B cell (primary cell): Measurements from ENCODE around the gene AP4M1. TPM values are rescaled to one million over a fixed set of nuclear protein-coding genes. Genes with fewer than 3 reads are reported as not detected.

Experiments used
- ATAC-seq: fragments of 200-7000 bp; cut with Tn5 transposase; one replicate; pipeline ENCODE4 v1.10.0; 2021; ENCODE audit warnings: low read depth, mild to moderate bottlenecking, moderate number of reproducible peaks, moderate library complexity
- CTCF ChIA-PET: fragments of 350-600 bp; sonication (Branson Sonifier 250); formaldehyde crosslinking; loops from one replicate; lab custom pipeline; 2021; ENCODE audit warnings: antibody characterized with exemption, inconsistent platforms; lab: Charles Lee
- POLR2A ChIA-PET: fragments of 350-600 bp; sonication (Branson Sonifier 250); formaldehyde crosslinking; loops from one replicate; lab custom pipeline; 2021; ENCODE audit warnings: antibody characterized with exemption; lab: Charles Lee
- DNase-seq: peaks from one replicate; pipeline ENCODE4 v3.0.0; 2013
- H2AFZ ChIP-seq: 2 replicates; pipeline ENCODE4 v1.6.1; 2012; ENCODE audit warnings: mild to moderate bottlenecking, low read depth, low read length; ENCODE audit not compliant: insufficient read depth, poor library complexity, severe bottlenecking
- H3K27ac ChIP-seq, 2 donors: 1 replicate in 1 of 2; 2 replicates in 1 of 2; pipeline ENCODE4 v1.5.1; 2012 to 2013; ENCODE audit warnings: low read length in 2 of 2, mild to moderate bottlenecking in 2 of 2, moderate library complexity in 1 of 2
- H3K27me3 ChIP-seq, 4 experiments: fragments of 200-600 bp in 1 of 4; sonication (generic) in 1 of 4; replicated peaks in 1 of 4; 1 replicate in 2 of 4; 2 replicates in 2 of 4; pipeline versions ENCODE4 v1.6.1 to v1.7.0; 2013 to 2016; ENCODE audit warnings: low read length in 3 of 4, mild to moderate bottlenecking in 2 of 4, mixed read lengths in 1 of 4, moderate library complexity in 1 of 4; ENCODE audit not compliant: insufficient read depth in 4 of 4, control insufficient read depth in 3 of 4; ENCODE audit errors: control extremely low read depth in 1 of 4
- H3K36me3 ChIP-seq, 2 experiments: replicated peaks in 1 of 2; 1 replicate in 1 of 2; 2 replicates in 1 of 2; pipeline versions ENCODE4 v1.6.1 to v1.7.1; 2013; ENCODE audit warnings: low read length in 1 of 2; ENCODE audit not compliant: insufficient read depth in 2 of 2, control insufficient read depth in 1 of 2; ENCODE audit errors: control extremely low read depth in 1 of 2, extremely low read depth in 1 of 2
- H3K4me1 ChIP-seq, 2 donors: fragments of 200-600 bp in 1 of 2; sonication (generic) in 1 of 2; 1 replicate in 1 of 2; 2 replicates in 1 of 2; pipeline versions ENCODE4 v1.5.1 to v1.6.1; 2013 to 2017; ENCODE audit warnings: low read length in 2 of 2; ENCODE audit not compliant: control insufficient read depth in 2 of 2, insufficient read depth in 2 of 2
- H3K4me2 ChIP-seq: replicated peaks from 2 replicates; pipeline ENCODE3; 2012; ENCODE audit warnings: mild to moderate bottlenecking, low read depth, low read length; ENCODE audit not compliant: poor library complexity, severe bottlenecking
- H3K4me3 ChIP-seq, 5 experiments: fragments of 200-600 bp in 1 of 5; sonication (generic) in 1 of 5; 1 replicate in 3 of 5; 2 replicates in 2 of 5; pipeline versions ENCODE4 v1.5.1 to v1.7.0; 2011 to 2016; ENCODE audit warnings: low read length in 4 of 5, mild to moderate bottlenecking in 4 of 5, low read depth in 2 of 5, control low read depth in 1 of 5, moderate library complexity in 1 of 5; ENCODE audit not compliant: insufficient read depth in 1 of 5; ENCODE audit errors: control extremely low read depth in 1 of 5, extremely low read depth in 1 of 5
- H3K79me2 ChIP-seq: fragments of 200-600 bp; sonication (generic); one replicate; pipeline ENCODE4 v1.6.0; 2016; ENCODE audit warnings: low read length; ENCODE audit not compliant: control insufficient read depth, insufficient read depth
- H3K9ac ChIP-seq: fragments of 200-600 bp; sonication (generic); 2 replicates; pipeline ENCODE4 v1.6.1; 2017; ENCODE audit warnings: mild to moderate bottlenecking, low read length, moderate library complexity
- H3K9me3 ChIP-seq, 3 donors: one replicate each; pipeline versions ENCODE4 v1.6.1 to v1.7.1; 2013; ENCODE audit warnings: low read length in 2 of 3; ENCODE audit not compliant: control insufficient read depth in 2 of 3, insufficient read depth in 1 of 3; ENCODE audit errors: control extremely low read depth in 1 of 3
- H4K20me1 ChIP-seq: 2 replicates; pipeline ENCODE4 v1.6.0; 2012; ENCODE audit warnings: mild to moderate bottlenecking, low read length; ENCODE audit not compliant: insufficient read depth, control insufficient read depth, poor library complexity, severe bottlenecking
- H3K27ac Mint-ChIP-seq: one replicate; pipeline ENCODE4 v1.8.0; 2021; ENCODE audit warnings: mixed read lengths
- H3K27me3 Mint-ChIP-seq: one replicate; pipeline ENCODE4 v1.8.0; 2021; ENCODE audit warnings: mixed read lengths
- H3K4me1 Mint-ChIP-seq: one replicate; pipeline ENCODE4 v1.8.0; 2021; ENCODE audit warnings: mixed read lengths
- H3K4me3 Mint-ChIP-seq: one replicate; pipeline ENCODE4 v1.8.0; 2021; ENCODE audit warnings: mixed read lengths
- H3K9me3 Mint-ChIP-seq: one replicate; pipeline ENCODE4 v1.8.0; 2022; ENCODE audit warnings: mixed read lengths; ENCODE audit not compliant: insufficient read depth
- EZH2 ChIP-seq: IDR thresholded peaks from 2 replicates; pipeline ENCODE4 v1.6.1; 2012; ENCODE audit warnings: borderline replicate concordance, low read depth, mild to moderate bottlenecking, moderate library complexity, low read length; ENCODE audit not compliant: insufficient read depth, poor library complexity, severe bottlenecking
- WGBS: methylation state at CpG from one replicate; pipeline ENCODE4 v1.1.5; 2013; ENCODE audit warnings: missing lambda C conversion rate; ENCODE audit not compliant: insufficient coverage; 5-methylcytosine and 5-hydroxymethylcytosine counted together
- intact Hi-C: fragments of 100-400 bp; cut with micrococcal nuclease; formaldehyde crosslinking; loops from one replicate; pipeline ENCODE4 v1.10.0; 2022
- polyA plus RNA-seq: library from polyadenylated mRNA; depleted of rRNA; stranded (reverse); fragments of >200 nt; gene quantifications from 2 replicates; pipeline ENCODE4 v1.2.3, GENCODE V29; 2012
- total RNA-seq, 2 donors: library from RNA; stranded (reverse); fragments of 120-200 nt in 1 of 2; gene quantifications; 1 replicate in 1 of 2; 2 replicates in 1 of 2; pipeline versions ENCODE4 v1.2.3 to v1.2.4, GENCODE V29; 2013 to 2022
- TF ChIP-seq, protein P1 (sequence below): fragments of 200-600 bp; IDR thresholded peaks from one replicate; pipeline ENCODE4 v1.8.0; 2022; ENCODE audit warnings: antibody characterized with exemption, mild to moderate bottlenecking

AP4M1 gene
- total and polyA plus RNA-seq, 2 donors (not counting 1 experiment from before 2014, with no cell fraction given), result 9.0 to 17.6 TPM

DNA sequence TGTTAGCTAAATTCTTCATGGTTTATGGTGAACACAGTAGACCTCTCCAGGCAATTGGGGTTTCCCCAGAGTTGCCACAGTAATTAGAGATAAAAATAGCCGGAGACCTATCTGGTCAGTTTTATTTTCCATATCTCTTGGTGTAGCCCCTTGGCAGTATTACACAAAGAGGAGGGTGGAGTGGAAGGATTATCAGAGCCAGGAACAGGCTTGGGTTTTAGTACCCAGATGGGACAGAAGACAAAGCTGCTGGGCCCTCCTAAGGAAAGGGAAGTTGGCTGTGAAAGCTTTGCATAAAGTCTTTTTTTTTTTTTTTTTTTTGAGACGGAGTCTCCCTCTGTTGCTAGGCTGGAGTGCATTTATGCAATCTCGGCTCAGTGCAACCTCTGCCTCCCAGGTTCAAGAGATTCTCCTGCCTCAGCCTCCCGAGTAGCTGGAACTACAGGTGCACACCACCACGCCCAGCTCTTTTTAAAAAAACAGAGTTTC, 42.1 kb upstream of the AP4M1 start:
- CTCF ChIA-PET, result interaction anchor here (0.6 to 1.1 kb wide), 4 partner anchors 13 to 1018 kb away, joined by 3 to 4 read pairs (median 4); no protein-coding TSS in a partner anchor
- H3K4me1 ChIP-seq, result peaks cover 0 to 9% of the 10 kb centered on the region in 2 donors
- H3K27me3 ChIP-seq, result no peaks in the 10 kb centered on the region
- H3K9me3 ChIP-seq, result no peaks in the 10 kb centered on the region
- no peak overlapping the region for H3K27ac Mint-ChIP-seq
- 87% methylated on average over 3 of the region's 5 CpGs for WGBS
- no peak overlapping the region for H3K4me3 Mint-ChIP-seq
- H3K9ac ChIP-seq, result no peak overlapping the region
- no peak overlapping the region for H3K4me3 ChIP-seq
- H2AFZ ChIP-seq, result no peak overlapping the region
- ATAC-seq (no peak), DNase-seq (no peak)
- POLR2A ChIA-PET, result interaction anchor here (1.0 kb wide), 1 partner anchor 22 kb away, joined by 4 read pairs; the partner anchor contains the start of gene ZNF3
- H3K9me3 Mint-ChIP-seq, result no peaks in the 10 kb centered on the region
- TF ChIP-seq, protein P1, sequence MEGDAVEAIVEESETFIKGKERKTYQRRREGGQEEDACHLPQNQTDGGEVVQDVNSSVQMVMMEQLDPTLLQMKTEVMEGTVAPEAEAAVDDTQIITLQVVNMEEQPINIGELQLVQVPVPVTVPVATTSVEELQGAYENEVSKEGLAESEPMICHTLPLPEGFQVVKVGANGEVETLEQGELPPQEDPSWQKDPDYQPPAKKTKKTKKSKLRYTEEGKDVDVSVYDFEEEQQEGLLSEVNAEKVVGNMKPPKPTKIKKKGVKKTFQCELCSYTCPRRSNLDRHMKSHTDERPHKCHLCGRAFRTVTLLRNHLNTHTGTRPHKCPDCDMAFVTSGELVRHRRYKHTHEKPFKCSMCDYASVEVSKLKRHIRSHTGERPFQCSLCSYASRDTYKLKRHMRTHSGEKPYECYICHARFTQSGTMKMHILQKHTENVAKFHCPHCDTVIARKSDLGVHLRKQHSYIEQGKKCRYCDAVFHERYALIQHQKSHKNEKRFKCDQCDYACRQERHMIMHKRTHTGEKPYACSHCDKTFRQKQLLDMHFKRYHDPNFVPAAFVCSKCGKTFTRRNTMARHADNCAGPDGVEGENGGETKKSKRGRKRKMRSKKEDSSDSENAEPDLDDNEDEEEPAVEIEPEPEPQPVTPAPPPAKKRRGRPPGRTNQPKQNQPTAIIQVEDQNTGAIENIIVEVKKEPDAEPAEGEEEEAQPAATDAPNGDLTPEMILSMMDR, result no peak
- TF ChIP-seq EZH2, result no peak
- no peaks in the 10 kb centered on the region for H3K27me3 Mint-ChIP-seq
- intact Hi-C loops, result no loop called here
- H3K4me1 Mint-ChIP-seq, result peaks cover 2% of the 10 kb centered on the region
- no peak overlapping the region for H3K4me2 ChIP-seq
- peaks cover 1 to 35% of the 10 kb centered on the region in 2 experiments for H3K36me3 ChIP-seq
- H3K79me2 ChIP-seq, result peaks cover 10% of the 10 kb centered on the region
- no peak overlapping the region for H3K27ac ChIP-seq
- no peaks in the 10 kb centered on the region for H4K20me1 ChIP-seq

DNA sequence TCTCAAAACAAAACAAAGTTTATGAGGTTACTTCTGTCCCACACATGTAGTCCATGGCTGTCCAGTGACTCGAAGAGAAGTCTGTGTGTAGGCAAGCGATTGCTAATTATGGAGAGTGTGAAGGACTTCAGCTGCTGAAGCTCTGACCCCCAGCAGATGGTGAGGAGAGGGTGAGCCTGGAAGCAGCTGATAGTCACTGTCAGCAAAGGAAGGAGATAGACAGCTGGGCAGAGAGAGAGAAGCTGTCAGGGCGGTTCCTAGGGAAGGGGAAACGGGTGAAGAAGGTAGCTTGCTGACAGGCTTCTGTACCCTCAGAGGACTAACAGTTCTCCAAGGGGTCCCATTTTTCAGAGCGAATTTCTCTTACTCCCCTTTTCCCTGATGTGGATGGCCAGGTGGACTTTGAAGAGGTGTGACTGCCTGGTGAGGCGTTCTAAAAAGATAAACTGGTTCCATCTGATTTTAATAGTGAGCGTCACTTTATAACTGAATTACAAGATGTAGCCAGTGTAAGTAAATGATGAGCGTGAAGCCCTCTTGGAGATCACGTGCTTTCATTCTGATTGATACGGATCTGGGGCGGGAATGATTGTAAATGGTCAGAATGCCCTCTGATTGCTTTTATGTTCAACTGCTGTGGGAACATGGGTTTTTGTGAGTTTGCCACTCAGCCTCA, 39.8 kb upstream of the AP4M1 start:
- WGBS, result 100% methylated on average over 4 of the region's 11 CpGs

More for the DNA sequence above, 39.8 kb upstream of the AP4M1 start:
- ATAC-seq, result no peak
- no peak overlapping the region for H3K4me3 Mint-ChIP-seq
- Histone ChIP-seq H3K79me2 (peaks cover 5% of the 10 kb centered on the region), H3K9me3 (no peaks in the 10 kb centered on the region), H4K20me1 (no peaks in the 10 kb centered on the region), H3K36me3 (peaks cover 1 to 33% of the 10 kb centered on the region in 2 experiments), H3K27ac (no peak overlapping the region), H3K4me3 (no peak overlapping the region), H3K27me3 (no peaks in the 10 kb centered on the region), H3K4me1 (peaks cover 0 to 9% of the 10 kb centered on the region in 2 donors), H3K9ac (no peak overlapping the region), H2AFZ (no peak overlapping the region), H3K4me2 (no peak overlapping the region)
- no peaks in the 10 kb centered on the region for H3K27me3 Mint-ChIP-seq
- POLR2A ChIA-PET, result no interaction called here
- TF ChIP-seq, protein P1, result no peak
- no peak for TF ChIP-seq EZH2
- intact Hi-C loops, result no loop called here
- no peak for DNase-seq
- peaks cover 2% of the 10 kb centered on the region for H3K4me1 Mint-ChIP-seq
- H3K27ac Mint-ChIP-seq, result no peak overlapping the region
- H3K9me3 Mint-ChIP-seq, result no peaks in the 10 kb centered on the region
- CTCF ChIA-PET, result interaction anchor here (1.0 kb wide), 1 partner anchor 8 kb away, joined by 3 read pairs; no protein-coding TSS in a partner anchor
